Upper lobe of right lung (tissue), 1 donor: ENCODE data around the gene MMP19. TPM values are rescaled to one million over a fixed set of nuclear protein-coding genes. Genes with fewer than 3 reads are reported as not detected.

Experiments
- ATAC-seq: fragments of 200-7000 bp; cut with Tn5 transposase; one replicate; pipeline ENCODE4 v1.9.1; 2020; ENCODE audit warnings: mild to moderate bottlenecking, moderate library complexity
- DNase-seq: peaks from one replicate; pipeline ENCODE4 v3.0.0-alpha.2; 2020
- H3K27ac ChIP-seq: fragments of 200-600 bp; one replicate; pipeline ENCODE4 v1.8.0; 2022
- H3K27me3 ChIP-seq: fragments of 200-600 bp; one replicate; pipeline ENCODE4 v1.8.0; 2022; ENCODE audit warnings: mild to moderate bottlenecking
- H3K36me3 ChIP-seq: fragments of 200-600 bp; one replicate; pipeline ENCODE4 v1.8.0; 2022
- H3K4me1 ChIP-seq: fragments of 200-600 bp; one replicate; pipeline ENCODE4 v1.8.0; 2022
- H3K4me3 ChIP-seq: fragments of 200-600 bp; one replicate; pipeline ENCODE4 v1.8.0; 2022; ENCODE audit warnings: mild to moderate bottlenecking
- H3K9me3 ChIP-seq: fragments of 200-600 bp; one replicate; pipeline ENCODE4 v1.8.0; 2022
- CTCF ChIP-seq: fragments of 200-600 bp; IDR thresholded peaks from one replicate; pipeline ENCODE4 v1.8.0; 2022; ENCODE audit warnings: antibody characterized with exemption
- intact Hi-C: fragments of 100-400 bp; cut with DNase I; formaldehyde crosslinking; loops from one replicate; pipeline ENCODE4 v1.11.0; 2022
- total RNA-seq: library from RNA; stranded (reverse); fragmentation: NEBNext Ultra II Directional; extraction: Animal tissue kit (Norgen Biotek cat#: 25700); gene quantifications from one replicate; pipeline ENCODE4 v1.2.1, GENCODE V29; 2021
- donor health status: DM: no; HTN: yes; CAD: no; lungs with severe emphysema.

The MMP19 gene
- total RNA-seq, 1 donor from 2014 or later, result 30.2 TPM

- Histone ChIP-seq H3K36me3 (peaks cover 60% of the 10 kb centered on the region), H3K27me3 (no peaks in the 10 kb centered on the region), H3K4me1 (peaks cover 30% of the 10 kb centered on the region), H3K9me3 (no peaks in the 10 kb centered on the region), H3K27ac (peak within 1 kb of the TSS; percentile 89), H3K4me3 (peak within 1 kb of the TSS; percentile 76)
- no peak for TF ChIP-seq CTCF
- ATAC-seq (peak; percentile 99), DNase-seq (peak; percentile 97)
- intact Hi-C loops, result no loop called here
Measured at GRCh38 chr12:55817345-55818139, 25.2 kb downstream of the MMP19 start, which contains the start of the genes ORMDL2 and SARNP. Gene ORMDL2 (plus strand): TSS chr12:55818041. CDS start chr12:55819000, 959 bp downstream. Gene SARNP (minus strand): TSS chr12:55817724. CDS start chr12:55817701, 23 bp downstream.

- H3K36me3 ChIP-seq, result peaks cover 54% of the 10 kb centered on the region
- peak overlapping the region; percentile 76 for H3K4me3 ChIP-seq
- intact Hi-C loops, result no loop called here
- DNase-seq (no peak), ATAC-seq (no peak)
- peak overlapping the region; percentile 89 for H3K27ac ChIP-seq
- H3K27me3 ChIP-seq, result no peaks in the 10 kb centered on the region
- peaks cover 30% of the 10 kb centered on the region for H3K4me1 ChIP-seq
- no peaks in the 10 kb centered on the region for H3K9me3 ChIP-seq
- TF ChIP-seq CTCF, result no peak
Measured at GRCh38 chr12:55816881-55817344, 25.8 kb downstream of the MMP19 start.

DNA sequence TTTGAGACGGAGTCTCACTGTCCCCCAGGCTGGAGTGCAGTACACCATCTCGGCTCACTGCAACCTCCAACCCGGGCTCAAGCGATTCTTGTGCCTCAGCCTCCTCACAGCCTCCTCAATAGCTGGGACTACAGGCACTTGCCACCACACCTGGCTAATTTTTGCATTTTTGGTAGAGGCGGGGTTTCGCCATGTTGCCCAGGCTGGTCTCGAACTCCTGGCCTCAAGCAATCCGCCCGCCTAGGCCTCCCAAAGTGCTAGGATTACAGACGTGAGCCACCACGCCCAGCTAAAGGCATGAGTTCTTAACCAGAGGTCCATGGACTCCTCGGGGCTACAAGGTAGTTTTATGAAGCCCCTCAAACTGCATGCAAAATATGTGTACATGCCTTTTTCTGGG lies 27.3 kb downstream of the MMP19 start:
- Histone ChIP-seq H3K36me3 (peaks cover 40% of the 10 kb centered on the region), H3K4me3 (no peak overlapping the region), H3K9me3 (no peaks in the 10 kb centered on the region), H3K27ac (no peak overlapping the region), H3K27me3 (no peaks in the 10 kb centered on the region), H3K4me1 (peaks cover 30% of the 10 kb centered on the region)
- intact Hi-C loops, result no loop called here
- ATAC-seq (no peak), DNase-seq (no peak)
- TF ChIP-seq CTCF, result no peak

GRCh38 chr12:55814257-55814656 lies 28.5 kb downstream of the MMP19 start:
- no peak overlapping the region for H3K27ac ChIP-seq
- intact Hi-C loops, result no loop called here

GRCh38 chr12:55812088-55812487 lies 30.6 kb downstream of the MMP19 start:
- TF ChIP-seq CTCF, result no peak
- H3K36me3 ChIP-seq, result peaks cover 44% of the 10 kb centered on the region
- H3K27me3 ChIP-seq, result no peaks in the 10 kb centered on the region
- no peak overlapping the region for H3K4me3 ChIP-seq
- no peaks in the 10 kb centered on the region for H3K9me3 ChIP-seq
- no peak for ATAC-seq
- H3K4me1 ChIP-seq, result peaks cover 22% of the 10 kb centered on the region
- no peak for DNase-seq
- no peak overlapping the region for H3K27ac ChIP-seq
- intact Hi-C loops, result no loop called here

More at GRCh38 chr12:55814257-55814656, 28.5 kb downstream of the MMP19 start:
- H3K27me3 ChIP-seq, result no peaks in the 10 kb centered on the region
- H3K9me3 ChIP-seq, result no peaks in the 10 kb centered on the region
- peaks cover 30% of the 10 kb centered on the region for H3K4me1 ChIP-seq
- no peak for DNase-seq
- TF ChIP-seq CTCF, result no peak
- ATAC-seq, result no peak
- no peak overlapping the region for H3K4me3 ChIP-seq
- peaks cover 34% of the 10 kb centered on the region for H3K36me3 ChIP-seq
